ENCODE measurements around the gene MAGEA4. TPM values are rescaled to one million over a fixed set of nuclear protein-coding genes. Genes with fewer than 3 reads are reported as not detected.

Gene MAGEA4
- total RNA-seq, 1 experiment from 2014 or later = not detected

GRCh38 chrX:151962034-151962433 lies 49.3 kb downstream of the MAGEA4 start:
- Histone ChIP-seq H3K36me3 (peaks cover 56% of the 10 kb centered on the region), H3K4me1 (replicated peaks) (no peaks in the 10 kb centered on the region), H3K4me3 (no peak overlapping the region), H3K9me3 (replicated peaks) (no peaks in the 10 kb centered on the region), H3K27ac (no peak overlapping the region), H3K27me3 (replicated peaks) (no peaks in the 10 kb centered on the region)
- no peak for DNase-seq (ENCODE audit: low read depth in 1 of 2, low spot score in 2 of 2)

GRCh38 chrX:151966236-151966635 lies 53.5 kb downstream of the MAGEA4 start:
- H3K27me3 ChIP-seq (replicated peaks) = no peaks in the 10 kb centered on the region
- no peak for DNase-seq (ENCODE audit: low read depth in 1 of 2, low spot score in 2 of 2)
- H3K27ac ChIP-seq = no peak overlapping the region
- H3K4me1 ChIP-seq (replicated peaks) = peaks cover 12% of the 10 kb centered on the region
- no peaks in the 10 kb centered on the region for H3K9me3 ChIP-seq (replicated peaks)
- H3K36me3 ChIP-seq = peaks cover 58% of the 10 kb centered on the region
- no peak overlapping the region for H3K4me3 ChIP-seq

- peaks cover 49% of the 10 kb centered on the region for H3K36me3 ChIP-seq
- no peak overlapping the region for H3K4me3 ChIP-seq
- peak overlapping the region; percentile 29; the same call in 1 of the 2 replicates for H3K27ac ChIP-seq
- no peaks in the 10 kb centered on the region for H3K27me3 ChIP-seq (replicated peaks)
- H3K9me3 ChIP-seq (replicated peaks) = no peaks in the 10 kb centered on the region
- no peak for DNase-seq (ENCODE audit: low read depth in 1 of 2, low spot score in 2 of 2)
- H3K4me1 ChIP-seq (replicated peaks) = peaks cover 27% of the 10 kb centered on the region
Observed at GRCh38 chrX:151970027-151970426, 57.3 kb downstream of the MAGEA4 start.

GRCh38 chrX:151970661-151971060 lies 58.0 kb downstream of the MAGEA4 start:
- H3K27me3 ChIP-seq (replicated peaks) = no peaks in the 10 kb centered on the region
- peaks cover 30% of the 10 kb centered on the region for H3K4me1 ChIP-seq (replicated peaks)
- no peaks in the 10 kb centered on the region for H3K9me3 ChIP-seq (replicated peaks)
- H3K4me3 ChIP-seq = no peak overlapping the region
- H3K36me3 ChIP-seq = peaks cover 49% of the 10 kb centered on the region
- DNase-seq (ENCODE audit: low read depth in 1 of 2, low spot score in 2 of 2) = peak; percentile 84 to 86
- peak overlapping the region; percentile 29; the same call in 1 of the 2 replicates for H3K27ac ChIP-seq

- Histone ChIP-seq H3K9me3 (replicated peaks) (no peaks in the 10 kb centered on the region), H3K36me3 (peaks cover 27% of the 10 kb centered on the region), H3K4me1 (replicated peaks) (peaks cover 30% of the 10 kb centered on the region), H3K27me3 (replicated peaks) (no peaks in the 10 kb centered on the region), H3K27ac (peak overlapping the region; percentile 47), H3K4me3 (peak overlapping the region; percentile 77)
- DNase-seq (ENCODE audit: low read depth in 1 of 2, low spot score in 2 of 2) = no peak
Observed at GRCh38 chrX:151973060-151973661, 60.5 kb downstream of the MAGEA4 start.

- Histone ChIP-seq H3K27ac (peak overlapping the region; percentile 47; the same call in 1 of the 2 replicates), H3K27me3 (replicated peaks) (no peaks in the 10 kb centered on the region), H3K4me3 (peak overlapping the region; percentile 77), H3K36me3 (peaks cover 20% of the 10 kb centered on the region), H3K4me1 (replicated peaks) (peaks cover 30% of the 10 kb centered on the region), H3K9me3 (replicated peaks) (no peaks in the 10 kb centered on the region)
- peak in 1 of 2 experiments; percentile 35 for DNase-seq (ENCODE audit: low read depth in 1 of 2, low spot score in 2 of 2)
Observed at GRCh38 chrX:151973851-151974335, 61.2 kb downstream of the MAGEA4 start.

Other genes starting within 250 kb of the MAGEA4 start
- gene PRRG3, start 217.4 kb upstream of the MAGEA4 start, total RNA-seq (2014; rRNA removed; shearing (Covaris generic)) = not detected in 2 replicates
- not detected in 2 replicates for gene FATE1, start 196.9 kb upstream of the MAGEA4 start, total RNA-seq (2014; rRNA removed; shearing (Covaris generic))
- gene CNGA2, start 178.1 kb upstream of the MAGEA4 start, total RNA-seq (2014; rRNA removed; shearing (Covaris generic)) = not detected in 2 replicates
- 9.8 and 17.1 TPM in 2 replicates for gene GABRE, start 61.8 kb downstream of the MAGEA4 start, total RNA-seq (2014; rRNA removed; shearing (Covaris generic))
- gene MAGEA10, start 225.7 kb downstream of the MAGEA4 start, total RNA-seq (2014; rRNA removed; shearing (Covaris generic)) = not detected in 2 replicates

All from SJSA1 (cell line).